Parathyroid adenoma (tissue), 2 donors: ENCODE data around the gene PIGS.
"Not testable (repeated sequence)": the region's sequence is repeated elsewhere in the genome, so short reads cannot be mapped to it uniquely, and the experiment has no call there.

Source experiments
- H2AFZ ChIP-seq: fragments of 300-600 bp; sonication (generic); one replicate; pipeline ENCODE4 v1.7.0; 2017; ENCODE audit warnings: antibody characterized with exemption, mild to moderate bottlenecking
- H3K27ac ChIP-seq: fragments of 300-600 bp; sonication (generic); one replicate; pipeline ENCODE4 v1.7.0; 2017
- H3K27me3 ChIP-seq: fragments of 300-600 bp; sonication (generic); one replicate; pipeline ENCODE4 v1.7.0; 2017; ENCODE audit warnings: low read length; ENCODE audit not compliant: control insufficient read depth, insufficient read depth
- H3K36me3 ChIP-seq: fragments of 300-600 bp; sonication (generic); one replicate; pipeline ENCODE4 v1.7.0; 2017; ENCODE audit warnings: low read length; ENCODE audit not compliant: control insufficient read depth, insufficient read depth
- H3K4me1 ChIP-seq: fragments of 300-600 bp; sonication (generic); one replicate; pipeline ENCODE4 v1.7.0; 2017; ENCODE audit warnings: control low read depth
- H3K4me2 ChIP-seq: fragments of 300-600 bp; sonication (generic); one replicate; pipeline ENCODE4 v1.7.0; 2017; ENCODE audit warnings: low read length
- H3K4me3 ChIP-seq: fragments of 300-600 bp; sonication (generic); one replicate; pipeline ENCODE4 v1.7.0; 2017; ENCODE audit warnings: low read depth, low read length
- H3K79me2 ChIP-seq: fragments of 300-600 bp; sonication (generic); one replicate; pipeline ENCODE4 v1.7.0; 2017; ENCODE audit warnings: control low read depth
- H3K9ac ChIP-seq: fragments of 300-600 bp; sonication (generic); one replicate; pipeline ENCODE4 v1.7.0; 2017; ENCODE audit warnings: mild to moderate bottlenecking
- H3K9me3 ChIP-seq: fragments of 300-600 bp; sonication (generic); one replicate; pipeline ENCODE4 v1.7.0; 2017; ENCODE audit warnings: low read length; ENCODE audit not compliant: control insufficient read depth
- TF ChIP-seq, protein P1 (sequence below): fragments of 300-600 bp; sonication (generic); IDR thresholded peaks from one replicate; pipeline ENCODE4 v1.7.0; 2017; ENCODE audit warnings: antibody characterized with exemption, mild to moderate bottlenecking
- donor health status: primary hyperparathyroidism.

PIGS gene

DNA sequence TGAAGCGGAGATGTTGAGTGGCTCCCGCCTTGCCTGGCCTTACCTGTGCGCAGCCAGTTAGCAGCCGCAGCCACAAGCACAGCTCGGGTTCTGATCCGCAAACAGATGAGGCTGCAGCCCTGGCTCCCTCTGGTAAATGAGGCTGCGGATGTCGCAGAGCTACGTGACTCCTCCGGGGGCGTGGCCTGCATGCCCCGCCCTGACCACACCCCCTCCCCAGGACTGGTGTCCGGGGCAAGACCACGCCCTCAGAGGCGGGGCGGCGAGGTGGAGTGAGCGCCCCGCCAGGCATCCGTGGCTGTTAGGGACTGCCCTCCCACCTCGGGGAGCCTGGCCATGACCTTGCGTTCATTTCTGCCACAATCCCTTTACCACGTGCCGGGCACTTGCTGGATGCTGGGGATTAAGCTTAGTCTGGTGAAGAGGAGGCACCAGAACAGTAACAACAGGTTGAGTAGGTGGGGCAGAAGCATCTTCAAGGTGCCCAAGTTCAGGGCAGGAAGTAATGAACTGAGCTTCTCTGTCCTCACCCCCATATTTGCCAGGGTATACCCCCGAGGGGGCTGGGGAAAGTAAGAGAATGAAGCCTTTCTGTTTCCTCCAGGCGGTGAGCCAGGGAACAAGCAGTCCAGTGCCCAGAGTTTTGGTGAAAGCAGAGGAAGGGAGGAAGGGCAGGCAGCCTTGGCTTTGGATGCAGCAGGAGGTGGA is 5.6 kb upstream of the PIGS start, which contains the start of gene ALDOC:
Gene ALDOC, minus strand, starts transcription at position 138 of the 708 bp plus-strand sequence. CDS start 1,363 bp downstream, outside the sequence.
- peaks cover under 1% of the 10 kb centered on the region for H3K79me2 ChIP-seq
- H3K9ac ChIP-seq, result no peak within 1 kb of the TSS
- no peak within 1 kb of the TSS for H3K27ac ChIP-seq
- H3K36me3 ChIP-seq, result no peaks in the 10 kb centered on the region
- peak within 1 kb of the TSS; percentile 65 for H2AFZ ChIP-seq
- peak within 1 kb of the TSS; percentile 45 for H3K4me2 ChIP-seq
- H3K4me3 ChIP-seq, result no peak within 1 kb of the TSS
- no peaks in the 10 kb centered on the region for H3K4me1 ChIP-seq
- H3K9me3 ChIP-seq, result no peaks in the 10 kb centered on the region
- no peaks in the 10 kb centered on the region for H3K27me3 ChIP-seq
- TF ChIP-seq, protein P1, sequence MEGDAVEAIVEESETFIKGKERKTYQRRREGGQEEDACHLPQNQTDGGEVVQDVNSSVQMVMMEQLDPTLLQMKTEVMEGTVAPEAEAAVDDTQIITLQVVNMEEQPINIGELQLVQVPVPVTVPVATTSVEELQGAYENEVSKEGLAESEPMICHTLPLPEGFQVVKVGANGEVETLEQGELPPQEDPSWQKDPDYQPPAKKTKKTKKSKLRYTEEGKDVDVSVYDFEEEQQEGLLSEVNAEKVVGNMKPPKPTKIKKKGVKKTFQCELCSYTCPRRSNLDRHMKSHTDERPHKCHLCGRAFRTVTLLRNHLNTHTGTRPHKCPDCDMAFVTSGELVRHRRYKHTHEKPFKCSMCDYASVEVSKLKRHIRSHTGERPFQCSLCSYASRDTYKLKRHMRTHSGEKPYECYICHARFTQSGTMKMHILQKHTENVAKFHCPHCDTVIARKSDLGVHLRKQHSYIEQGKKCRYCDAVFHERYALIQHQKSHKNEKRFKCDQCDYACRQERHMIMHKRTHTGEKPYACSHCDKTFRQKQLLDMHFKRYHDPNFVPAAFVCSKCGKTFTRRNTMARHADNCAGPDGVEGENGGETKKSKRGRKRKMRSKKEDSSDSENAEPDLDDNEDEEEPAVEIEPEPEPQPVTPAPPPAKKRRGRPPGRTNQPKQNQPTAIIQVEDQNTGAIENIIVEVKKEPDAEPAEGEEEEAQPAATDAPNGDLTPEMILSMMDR, result no peak

DNA sequence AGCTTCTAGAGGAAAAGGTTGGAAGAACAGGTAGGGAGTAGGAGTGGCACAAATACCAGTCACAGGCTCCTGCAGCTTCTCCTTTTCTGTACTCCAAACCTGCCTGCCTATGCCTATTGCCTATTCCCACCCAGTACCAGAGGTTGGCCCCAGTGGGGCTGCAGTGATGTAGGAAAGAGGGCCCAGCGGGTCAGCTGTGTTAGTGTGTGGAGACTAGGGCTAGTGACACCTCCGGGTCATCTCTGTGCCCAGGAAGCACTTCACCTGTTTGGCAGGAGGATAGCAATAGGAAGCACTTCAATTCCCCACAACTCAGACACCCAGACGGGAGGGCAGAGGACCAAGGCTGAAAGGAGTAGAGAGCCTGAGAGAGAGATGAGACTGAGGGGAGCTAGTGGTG is 4.7 kb upstream of the PIGS start:
- not testable (repeated sequence) for H3K9me3 ChIP-seq, H3K9ac ChIP-seq, H3K36me3 ChIP-seq, H3K27me3 ChIP-seq, H3K4me2 ChIP-seq, H3K4me3 ChIP-seq, H3K27ac ChIP-seq, H3K79me2 ChIP-seq, H3K4me1 ChIP-seq
- H2AFZ ChIP-seq, result peak overlapping the region; percentile 24

DNA sequence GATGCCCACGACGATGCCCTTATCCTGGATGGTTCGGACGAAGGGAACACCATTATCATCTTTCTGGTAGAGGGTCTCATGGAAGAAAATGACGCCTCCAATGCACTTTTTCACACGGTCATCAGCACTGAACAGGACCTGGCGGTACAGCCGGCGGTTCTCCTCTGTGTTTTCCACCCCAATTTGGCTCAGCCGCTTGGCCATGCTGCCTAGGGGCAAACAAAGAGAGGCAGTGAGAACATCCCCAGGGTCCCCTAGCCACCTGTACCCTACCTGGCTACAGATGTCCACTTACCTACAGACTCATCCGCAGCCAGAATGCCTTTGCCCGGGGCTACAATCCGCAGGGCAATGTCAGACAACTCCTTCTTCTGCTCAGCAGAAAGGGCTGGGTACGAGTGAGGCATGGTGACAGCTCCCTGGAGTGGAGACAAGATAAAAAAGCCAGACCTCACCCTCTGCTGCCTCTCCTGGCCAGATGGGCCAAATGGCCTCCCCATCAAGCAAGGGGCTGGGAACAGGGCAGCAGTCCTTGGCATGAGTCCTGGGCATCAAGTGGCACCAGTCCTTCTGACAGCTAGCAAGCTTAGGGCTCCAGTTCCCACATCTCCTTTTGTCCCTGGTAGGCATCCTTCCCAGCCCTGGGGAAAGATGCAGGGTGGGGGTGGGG is 3.9 kb upstream of the PIGS start:
- Histone ChIP-seq H3K27me3 (no peaks in the 10 kb centered on the region), H3K27ac (no peak overlapping the region), H3K4me2 (no peak overlapping the region), H3K9me3 (no peaks in the 10 kb centered on the region), H2AFZ (no peak overlapping the region), H3K4me3 (no peak overlapping the region), H3K9ac (no peak overlapping the region), H3K79me2 (peaks cover 4% of the 10 kb centered on the region), H3K4me1 (peaks cover under 1% of the 10 kb centered on the region), H3K36me3 (no peaks in the 10 kb centered on the region)
- TF ChIP-seq, protein P1, result no peak

DNA sequence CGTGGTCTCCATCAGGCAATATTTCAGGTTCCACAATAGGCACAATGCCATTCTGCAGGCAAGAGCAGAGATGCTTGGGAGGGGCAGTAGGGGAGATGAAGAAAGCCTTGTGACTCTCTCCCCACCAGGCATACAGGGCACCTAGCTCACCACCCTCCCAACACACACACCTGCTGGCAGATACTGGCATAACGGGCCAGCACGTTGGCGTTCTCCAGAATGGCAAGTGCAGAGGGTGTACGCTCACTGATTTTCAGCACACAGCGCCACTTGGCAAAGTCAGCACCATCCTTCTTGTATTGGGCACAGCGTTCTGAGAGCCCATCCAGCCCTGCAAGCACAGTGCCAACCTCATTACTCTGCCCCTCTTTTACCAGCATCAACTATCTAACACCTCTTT is 3.2 kb upstream of the PIGS start:
- Histone ChIP-seq H3K9me3 (no peaks in the 10 kb centered on the region), H3K4me1 (peaks cover 5% of the 10 kb centered on the region), H3K36me3 (no peaks in the 10 kb centered on the region), H3K4me3 (no peak overlapping the region), H3K27me3 (no peaks in the 10 kb centered on the region), H3K79me2 (peaks cover 7% of the 10 kb centered on the region), H2AFZ (no peak overlapping the region), H3K27ac (no peak overlapping the region), H3K9ac (no peak overlapping the region), H3K4me2 (no peak overlapping the region)
- TF ChIP-seq, protein P1, result no peak

DNA sequence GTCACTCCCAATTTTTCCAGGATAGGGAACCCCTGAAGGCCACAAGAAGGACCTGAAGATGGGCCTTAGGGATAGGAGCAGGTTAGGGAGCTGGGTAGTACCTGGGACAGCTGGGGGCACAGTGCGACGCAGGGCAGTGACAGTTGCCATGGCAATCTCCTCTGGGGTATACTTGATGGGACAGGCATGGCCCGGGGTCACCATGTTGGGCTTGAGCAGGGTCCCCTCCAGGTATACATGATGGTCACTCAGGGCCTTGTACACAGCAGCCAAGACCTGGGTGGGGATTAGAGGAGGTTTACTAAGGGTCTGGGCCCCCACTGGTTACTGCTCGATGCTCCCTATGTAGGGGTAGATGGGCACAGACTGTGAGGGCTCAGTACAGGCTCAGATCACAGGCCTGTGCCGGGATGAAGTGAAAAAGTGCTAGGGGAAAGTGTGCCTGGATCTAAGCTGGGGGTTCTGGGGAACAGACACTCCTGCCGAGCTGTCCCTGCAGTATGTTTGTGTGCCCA is 2.7 kb upstream of the PIGS start:
- no peak overlapping the region for H3K27ac ChIP-seq
- TF ChIP-seq, protein P1, result no peak
- no peaks in the 10 kb centered on the region for H3K9me3 ChIP-seq
- peaks cover 7% of the 10 kb centered on the region for H3K79me2 ChIP-seq
- H3K9ac ChIP-seq, result no peak overlapping the region
- H3K27me3 ChIP-seq, result no peaks in the 10 kb centered on the region
- H3K4me3 ChIP-seq, result no peak overlapping the region
- H3K4me1 ChIP-seq, result peaks cover 5% of the 10 kb centered on the region
- H2AFZ ChIP-seq, result no peak overlapping the region
- H3K36me3 ChIP-seq, result no peaks in the 10 kb centered on the region
- H3K4me2 ChIP-seq, result no peak overlapping the region
